Measurements from ENCODE around the gene TP53BP1.

Gene TP53BP1

GRCh38 chr15:43483297-43484128 lies 9.4 kb downstream of the TP53BP1 start:
- no peak for DNase-seq

- DNase-seq: no peak
Measured at GRCh38 chr15:43473885-43474284, 19.1 kb downstream of the TP53BP1 start.

GRCh38 chr15:43471975-43472374 lies 21.0 kb downstream of the TP53BP1 start:
- DNase-seq: no peak

- DNase-seq: no peak
Measured at GRCh38 chr15:43469867-43470266, 23.1 kb downstream of the TP53BP1 start.

GRCh38 chr15:43465100-43465499 lies 27.9 kb downstream of the TP53BP1 start:
- DNase-seq: no peak

GRCh38 chr15:43463998-43464397 lies 29.0 kb downstream of the TP53BP1 start:
- DNase-seq: no peak

GRCh38 chr15:43463507-43463906 lies 29.4 kb downstream of the TP53BP1 start:
- no peak for DNase-seq

- no peak for DNase-seq
Measured at GRCh38 chr15:43449981-43450380, 43.0 kb downstream of the TP53BP1 start.

- no peak for DNase-seq
Measured at GRCh38 chr15:43446344-43446743, 46.6 kb downstream of the TP53BP1 start.

GRCh38 chr15:43441316-43441715 lies 51.6 kb downstream of the TP53BP1 start:
- no peak for DNase-seq

GRCh38 chr15:43440721-43441281 lies 52.2 kb downstream of the TP53BP1 start:
- DNase-seq: no peak

GRCh38 chr15:43439268-43439667 lies 53.7 kb downstream of the TP53BP1 start:
- DNase-seq: no peak

- no peak for DNase-seq
Measured at GRCh38 chr15:43436395-43436794, 56.6 kb downstream of the TP53BP1 start.

- no peak for DNase-seq
Measured at GRCh38 chr15:43434446-43434845, 58.5 kb downstream of the TP53BP1 start.

- no peak for DNase-seq
Measured at GRCh38 chr15:43433661-43434303, 59.2 kb downstream of the TP53BP1 start.

GRCh38 chr15:43433165-43433564 lies 59.8 kb downstream of the TP53BP1 start:
- no peak for DNase-seq

- no peak for DNase-seq
Measured at GRCh38 chr15:43429687-43430086, 63.3 kb downstream of the TP53BP1 start.

- DNase-seq: no peak
Measured at GRCh38 chr15:43423793-43424192, 69.2 kb downstream of the TP53BP1 start.

- no peak for DNase-seq
Measured at GRCh38 chr15:43420876-43421275, 72.1 kb downstream of the TP53BP1 start.

GRCh38 chr15:43420435-43420834 lies 72.5 kb downstream of the TP53BP1 start:
- DNase-seq: no peak

- DNase-seq: no peak
Measured at GRCh38 chr15:43414196-43414595, 78.8 kb downstream of the TP53BP1 start.

GRCh38 chr15:43412096-43412495 lies 80.9 kb downstream of the TP53BP1 start:
- DNase-seq: no peak

GRCh38 chr15:43410572-43411214 lies 82.3 kb downstream of the TP53BP1 start:
- no peak for DNase-seq

- no peak for DNase-seq
Measured at GRCh38 chr15:43408789-43409188, 84.2 kb downstream of the TP53BP1 start.
